Measurements from ENCODE around the gene RSPO3. TPM values are rescaled to one million over a fixed set of nuclear protein-coding genes. Genes with fewer than 3 reads are reported as not detected.
A peak's percentile ranks its signal among the peaks of the same experiment; 100 is the strongest.

The RSPO3 gene
- total and polyA plus RNA-seq, 11 donors, result 0.15 to 2.1 (median 0.37) TPM; not detected in 1

- peak overlapping the region in 7 of 12 donors; percentile 7 to 57 (median 38) for H3K27ac ChIP-seq
- intact Hi-C loops (cut with DNase I), result loop anchor here in 4 of 10 donors (5.0 to 10.0 kb wide), 4 partner anchors 74 to 1158 kb away; partner anchors contain the start of gene RNF146 (in 2 of the 4)
Observed at GRCh38 chr6:127192911-127193541, 74.6 kb downstream of the RSPO3 start.

GRCh38 chr6:127195833-127196232 is 77.4 kb downstream of the RSPO3 start:
- peaks cover 0 to 44% (median 6%) of the 10 kb centered on the region in 12 donors for H3K4me1 ChIP-seq
- TF ChIP-seq POLR2A (IDR thresholded peaks at IDR 0.05) (no peak), CTCF (IDR thresholded peaks at IDR 0.05) (no peak)
- H3K4me3 ChIP-seq, result no peak overlapping the region
- H3K9me3 ChIP-seq, result no peaks in the 10 kb centered on the region
- WGBS, 4 donors, result 61 to 74% (median 67%) methylated on average over 3 of the region's 3 CpGs
- DNase-seq (no peak), ATAC-seq (no peak)
- H3K27ac ChIP-seq, result no peak overlapping the region
- H3K27me3 ChIP-seq, result no peaks in the 10 kb centered on the region
- no peaks in the 10 kb centered on the region for H3K36me3 ChIP-seq
- intact Hi-C loops (cut with DNase I), result loop anchor here in 2 of 10 donors (10.0 kb wide), 2 partner anchors 391 to 1161 kb away; no protein-coding TSS in a partner anchor

More at GRCh38 chr6:127192911-127193541, 74.6 kb downstream of the RSPO3 start:
- DNase-seq, result no peak
- no peaks in the 10 kb centered on the region for H3K9me3 ChIP-seq
- peak in 2 of 4 donors; percentile 66 to 78 for ATAC-seq
- TF ChIP-seq CTCF (IDR thresholded peaks at IDR 0.05) (no peak), POLR2A (IDR thresholded peaks at IDR 0.05) (no peak)
- H3K36me3 ChIP-seq, result no peaks in the 10 kb centered on the region
- H3K27me3 ChIP-seq, result no peaks in the 10 kb centered on the region
- 65 to 79% (median 65%) methylated on average over 3 of the region's 3 CpGs for WGBS, 4 donors
- no peak overlapping the region for H3K4me3 ChIP-seq
- peaks cover 0 to 30% (median 6%) of the 10 kb centered on the region in 12 donors for H3K4me1 ChIP-seq

- no peak overlapping the region for H3K4me3 ChIP-seq
- peak in 3 of 4 donors; percentile 50 to 86 (median 81) for ATAC-seq
- peak overlapping the region in 4 of 12 donors; percentile 15 to 73 (median 34) for H3K27ac ChIP-seq
- DNase-seq, result no peak
- peaks cover 0 to 31% (median 0%) of the 10 kb centered on the region in 12 donors for H3K4me1 ChIP-seq
- no peaks in the 10 kb centered on the region for H3K27me3 ChIP-seq
- TF ChIP-seq CTCF (IDR thresholded peaks at IDR 0.05) (no peak), POLR2A (IDR thresholded peaks at IDR 0.05) (no peak)
- intact Hi-C loops (cut with DNase I), result loop anchor here in 2 of 10 donors (10.0 kb wide), 2 partner anchors 394 to 1164 kb away; no protein-coding TSS in a partner anchor
- H3K36me3 ChIP-seq, result no peaks in the 10 kb centered on the region
- H3K9me3 ChIP-seq, result no peaks in the 10 kb centered on the region
- 83 to 92% (median 86%) methylated on average over 5 of the region's 5 CpGs for WGBS, 4 donors
Observed at GRCh38 chr6:127198549-127198948, 80.1 kb downstream of the RSPO3 start.

- no peak for TF ChIP-seq POLR2A (IDR thresholded peaks at IDR 0.05)
- no peak for TF ChIP-seq CTCF (IDR thresholded peaks at IDR 0.05)
- DNase-seq, result no peak
- WGBS, 4 donors, result 68 to 82% (median 76%) methylated on average over 1 of the region's 1 CpG
- peaks cover 0 to 30% (median 0%) of the 10 kb centered on the region in 12 donors for H3K4me1 ChIP-seq
- ATAC-seq, result no peak
- intact Hi-C loops (cut with DNase I), result loop anchor here in 2 of 10 donors (10.0 kb wide), 2 partner anchors 395 to 1165 kb away; no protein-coding TSS in a partner anchor
- no peaks in the 10 kb centered on the region for H3K36me3 ChIP-seq
- H3K27me3 ChIP-seq, result no peaks in the 10 kb centered on the region
- peak overlapping the region in 2 of 12 donors; percentile 23 to 73 for H3K27ac ChIP-seq
- H3K4me3 ChIP-seq, result no peak overlapping the region
- H3K9me3 ChIP-seq, result no peaks in the 10 kb centered on the region
Observed at GRCh38 chr6:127199470-127199869, 81.0 kb downstream of the RSPO3 start.
